ENCODE results near the gene SMAD7. TPM values are rescaled to one million over a fixed set of nuclear protein-coding genes. Genes with fewer than 3 reads are reported as not detected.

Gene SMAD7
- total and polyA plus RNA-seq, 9 donors, result 10.7 to 36.5 (median 13.7) TPM

- Histone ChIP-seq H3K27ac (no peak overlapping the region), H3K9me3 (no peaks in the 10 kb centered on the region), H3K4me1 (ENCODE audit: insufficient read depth) (peaks cover 10% of the 10 kb centered on the region), H3K27me3 (no peaks in the 10 kb centered on the region), H3K4me3 (no peak overlapping the region), H3K36me3 (no peaks in the 10 kb centered on the region)
- 91 to 96% (median 96%) methylated on average over 7 of the region's 7 CpGs for WGBS, 3 donors
- DNase-seq, result peak in 1 of 5 donors; percentile 5
- intact Hi-C loops (cut with DNase I), result no loop called here
- TF ChIP-seq EP300 (IDR thresholded peaks at IDR 0.05), result no peak
- no peak for TF ChIP-seq POLR2A (IDR thresholded peaks at IDR 0.05)
- no peak for TF ChIP-seq CTCF (IDR thresholded peaks at IDR 0.05)
Observed at GRCh38 chr18:48885924-48886400, 64.8 kb downstream of the SMAD7 start.

- TF ChIP-seq CTCF (IDR thresholded peaks at IDR 0.05) (no peak), POLR2A (IDR thresholded peaks at IDR 0.05) (no peak), EP300 (IDR thresholded peaks at IDR 0.05) (no peak)
- H3K9me3 ChIP-seq, result no peaks in the 10 kb centered on the region
- H3K4me3 ChIP-seq, result no peak overlapping the region
- H3K27ac ChIP-seq, result no peak overlapping the region
- no peaks in the 10 kb centered on the region for H3K27me3 ChIP-seq
- intact Hi-C loops (cut with DNase I), result no loop called here
- peak in 1 of 5 donors; percentile 19 for DNase-seq
- WGBS, 3 donors, result 83 to 91% (median 88%) methylated on average over 11 of the region's 11 CpGs
- H3K36me3 ChIP-seq, result no peaks in the 10 kb centered on the region
- H3K4me1 ChIP-seq (ENCODE audit: insufficient read depth), result peaks cover 10% of the 10 kb centered on the region
Observed at GRCh38 chr18:48885266-48885923, 65.4 kb downstream of the SMAD7 start.

GRCh38 chr18:48884771-48885170 lies 66.0 kb downstream of the SMAD7 start:
- Histone ChIP-seq H3K9me3 (no peaks in the 10 kb centered on the region), H3K4me3 (no peak overlapping the region), H3K27ac (no peak overlapping the region), H3K36me3 (no peaks in the 10 kb centered on the region), H3K27me3 (no peaks in the 10 kb centered on the region), H3K4me1 (ENCODE audit: insufficient read depth) (peaks cover 10% of the 10 kb centered on the region)
- DNase-seq, result no peak
- TF ChIP-seq EP300 (IDR thresholded peaks at IDR 0.05) (no peak), CTCF (IDR thresholded peaks at IDR 0.05) (no peak), POLR2A (IDR thresholded peaks at IDR 0.05) (no peak)
- 86 to 89% (median 87%) methylated on average over 4 of the region's 4 CpGs for WGBS, 3 donors
- intact Hi-C loops (cut with DNase I), result no loop called here

- TF ChIP-seq EP300 (IDR thresholded peaks at IDR 0.05) (no peak), CTCF (IDR thresholded peaks at IDR 0.05) (no peak), POLR2A (IDR thresholded peaks at IDR 0.05) (no peak)
- Histone ChIP-seq H3K9me3 (no peaks in the 10 kb centered on the region), H3K27ac (no peak overlapping the region), H3K4me3 (no peak overlapping the region), H3K27me3 (no peaks in the 10 kb centered on the region), H3K36me3 (no peaks in the 10 kb centered on the region), H3K4me1 (ENCODE audit: insufficient read depth) (peaks cover 5% of the 10 kb centered on the region)
- 85 to 97% (median 96%) methylated on average over 4 of the region's 4 CpGs for WGBS, 3 donors
- intact Hi-C loops (cut with DNase I), result no loop called here
- DNase-seq, result peak in 1 of 5 donors; percentile 23
Observed at GRCh38 chr18:48884306-48884705, 66.5 kb downstream of the SMAD7 start.

Measured in ovary (tissue), 9 donors.